HG03520 (cell line): ENCODE results near the gene UBE2J2.
A peak's percentile ranks its signal among the peaks of the same experiment; 100 is the strongest.
"Not testable (repeated sequence)": the region's sequence is repeated elsewhere in the genome, so short reads cannot be mapped to it uniquely, and the experiment has no call there.

Source experiments
- ATAC-seq: cut with Tn5 transposase; IDR thresholded peaks from one replicate; pipeline ENCODE4 v1.9.1; 2021; ENCODE audit warnings: mild to moderate bottlenecking, moderate library complexity; ENCODE audit not compliant: unreplicated experiment

The UBE2J2 gene

DNA sequence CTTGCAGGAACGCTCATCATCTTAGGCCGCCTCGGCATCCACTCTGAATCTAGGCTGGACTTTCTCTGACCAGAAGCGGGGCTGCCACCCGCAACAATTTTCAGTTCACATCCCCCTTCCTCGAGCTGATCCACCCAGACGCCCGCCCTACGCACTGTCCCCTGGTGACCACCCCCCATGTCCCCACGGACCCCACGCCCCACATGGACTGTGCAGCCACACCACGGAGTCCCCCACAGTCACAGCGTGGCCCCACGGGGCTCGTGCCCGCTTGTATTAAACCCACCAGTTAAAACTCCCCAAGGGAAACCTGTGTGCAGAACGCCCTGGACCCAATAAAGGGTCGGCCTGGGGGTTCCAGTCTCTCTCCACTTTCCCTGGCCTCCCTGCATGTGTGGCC is 14.1 kb downstream of the UBE2J2 start:
- ATAC-seq, result no peak

DNA sequence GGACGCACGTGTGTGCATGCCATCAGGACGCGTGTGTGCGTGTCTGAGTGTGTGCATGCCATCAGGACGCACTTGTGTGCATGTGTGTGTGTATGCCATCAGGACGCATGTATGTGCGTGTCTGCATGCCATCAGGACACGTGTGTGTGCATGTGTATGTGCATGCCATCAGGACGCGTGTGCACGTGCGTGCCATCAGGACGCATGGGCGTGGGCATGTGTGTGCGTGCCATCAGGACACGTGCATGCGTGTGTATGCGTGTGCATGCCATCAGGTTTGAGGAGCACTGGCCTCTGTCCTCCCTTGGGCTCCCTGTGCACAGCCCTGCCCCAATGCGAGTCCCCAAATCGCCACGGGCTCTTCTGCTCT is 14.6 kb downstream of the UBE2J2 start:
- no peak for ATAC-seq

GRCh38 chr1:1256956-1257871 is 16.4 kb downstream of the UBE2J2 start:
- no peak for ATAC-seq

DNA sequence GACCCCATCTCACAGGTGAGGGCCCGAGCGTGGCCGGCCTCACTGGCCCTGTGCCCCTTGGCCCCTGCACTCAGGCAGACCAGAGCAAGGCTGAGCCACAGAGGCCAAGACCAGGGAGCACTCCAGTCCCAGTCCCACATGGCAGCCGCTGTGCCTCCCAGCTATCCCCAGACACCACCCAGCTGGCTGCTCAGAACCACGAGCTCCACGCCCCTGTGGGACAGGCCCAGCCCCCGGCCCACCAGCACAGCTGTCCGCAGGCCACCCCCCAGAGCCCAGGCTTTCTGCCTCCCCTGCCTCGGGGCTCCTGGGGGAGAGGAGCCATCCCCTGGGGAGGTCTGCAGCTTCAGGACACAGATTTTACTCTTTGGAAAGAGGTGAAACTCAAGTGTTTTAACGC is 18.0 kb downstream of the UBE2J2 start:
- ATAC-seq, result no peak

DNA sequence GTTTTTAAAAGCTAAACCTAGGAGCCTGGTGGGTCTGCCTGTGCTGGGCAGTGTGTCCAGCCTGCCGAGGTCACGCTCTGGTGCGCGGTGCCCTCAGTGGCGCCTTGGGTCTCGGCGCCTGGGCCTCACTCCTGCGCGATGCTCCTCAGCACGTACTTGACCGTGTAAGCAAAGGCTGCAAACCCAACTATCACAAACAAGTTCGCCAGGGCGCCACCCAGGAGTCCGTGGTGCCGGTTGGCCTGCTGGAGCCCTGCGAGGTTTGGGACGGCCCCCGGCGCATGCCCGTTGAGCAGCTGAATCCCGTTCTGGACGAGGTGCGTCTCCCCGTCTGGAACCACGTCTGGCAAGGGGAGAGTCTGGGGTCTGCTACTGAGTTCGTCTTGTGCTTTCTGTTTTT is 18.6 kb downstream of the UBE2J2 start:
- ATAC-seq, result no peak

GRCh38 chr1:1254667-1254998 is 19.0 kb downstream of the UBE2J2 start:
- ATAC-seq, result no peak

DNA sequence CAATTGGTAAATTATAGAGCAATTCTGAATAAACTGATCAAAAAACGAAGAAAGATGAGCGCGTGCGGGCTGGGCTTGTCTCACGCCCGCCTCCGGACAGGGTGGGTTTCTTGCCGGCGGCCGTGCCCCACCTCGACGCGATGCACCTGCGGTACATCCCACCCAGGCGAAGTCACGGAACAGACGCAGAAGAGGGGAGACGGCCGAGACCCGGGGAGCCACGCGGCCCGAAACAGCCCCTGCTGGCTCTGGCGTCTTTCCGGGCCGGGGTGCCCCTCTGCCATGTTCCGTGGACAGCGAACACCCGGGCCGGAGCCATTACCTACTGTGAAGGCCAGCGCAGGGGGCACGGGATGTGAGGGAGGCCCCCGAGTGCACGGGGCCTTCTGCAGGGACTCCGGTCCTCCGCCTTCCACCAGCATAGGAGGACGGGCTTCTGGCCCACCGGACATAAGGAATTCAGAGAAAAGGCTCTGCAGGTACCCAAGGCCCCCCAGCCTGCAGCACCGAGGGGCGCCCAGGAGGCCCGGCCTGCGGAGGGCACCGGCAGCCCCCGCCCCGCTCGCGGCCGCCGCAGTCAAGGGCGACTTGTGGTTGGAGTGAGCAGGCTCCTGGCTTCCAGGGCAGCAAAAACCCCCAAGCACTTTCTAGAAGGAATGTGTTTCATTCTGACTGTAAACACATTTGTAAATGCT is 19.5 kb downstream of the UBE2J2 start:
- ATAC-seq, result no peak

GRCh38 chr1:1253314-1253713 is 20.3 kb downstream of the UBE2J2 start:
- ATAC-seq, result no peak

DNA sequence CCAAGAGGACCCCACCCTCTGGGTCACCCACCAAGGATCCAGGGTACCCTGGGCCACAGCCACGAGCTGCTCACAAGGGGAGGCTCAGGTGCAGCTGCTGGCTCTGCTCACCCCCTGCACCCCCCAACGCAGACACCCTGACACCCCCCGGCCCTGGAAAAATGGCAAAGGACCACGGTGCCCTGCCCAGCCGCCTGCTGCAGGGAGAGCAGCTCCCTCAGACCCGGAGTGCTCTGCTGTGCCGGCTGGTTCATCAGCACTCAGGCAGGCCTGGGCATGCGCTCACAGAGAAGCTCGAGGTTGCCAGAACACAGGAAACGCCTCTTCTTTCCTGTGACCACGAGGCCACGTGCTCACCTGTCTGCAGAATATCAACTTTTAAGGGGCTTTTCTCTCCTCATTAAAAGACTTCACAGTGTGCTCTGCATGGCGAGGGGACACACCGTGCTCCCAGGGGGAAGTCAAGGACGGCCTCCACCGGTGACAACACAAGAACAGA is 22.8 kb downstream of the UBE2J2 start:
- ATAC-seq, result peak; percentile 73

GRCh38 chr1:1248009-1248913 is 25.4 kb downstream of the UBE2J2 start:
- not testable (repeated sequence) for ATAC-seq

GRCh38 chr1:1247341-1247913 is 26.2 kb downstream of the UBE2J2 start:
- ATAC-seq, result no peak

- no peak for ATAC-seq
These were observed 26.9 kb downstream of the UBE2J2 start, which contains the start of gene C1QTNF12 for GRCh38 chr1:1246577-1247340. TSS of gene C1QTNF12 (minus strand) at chr1:1246722. CDS start at chr1:1246690, 32 bp downstream.

DNA sequence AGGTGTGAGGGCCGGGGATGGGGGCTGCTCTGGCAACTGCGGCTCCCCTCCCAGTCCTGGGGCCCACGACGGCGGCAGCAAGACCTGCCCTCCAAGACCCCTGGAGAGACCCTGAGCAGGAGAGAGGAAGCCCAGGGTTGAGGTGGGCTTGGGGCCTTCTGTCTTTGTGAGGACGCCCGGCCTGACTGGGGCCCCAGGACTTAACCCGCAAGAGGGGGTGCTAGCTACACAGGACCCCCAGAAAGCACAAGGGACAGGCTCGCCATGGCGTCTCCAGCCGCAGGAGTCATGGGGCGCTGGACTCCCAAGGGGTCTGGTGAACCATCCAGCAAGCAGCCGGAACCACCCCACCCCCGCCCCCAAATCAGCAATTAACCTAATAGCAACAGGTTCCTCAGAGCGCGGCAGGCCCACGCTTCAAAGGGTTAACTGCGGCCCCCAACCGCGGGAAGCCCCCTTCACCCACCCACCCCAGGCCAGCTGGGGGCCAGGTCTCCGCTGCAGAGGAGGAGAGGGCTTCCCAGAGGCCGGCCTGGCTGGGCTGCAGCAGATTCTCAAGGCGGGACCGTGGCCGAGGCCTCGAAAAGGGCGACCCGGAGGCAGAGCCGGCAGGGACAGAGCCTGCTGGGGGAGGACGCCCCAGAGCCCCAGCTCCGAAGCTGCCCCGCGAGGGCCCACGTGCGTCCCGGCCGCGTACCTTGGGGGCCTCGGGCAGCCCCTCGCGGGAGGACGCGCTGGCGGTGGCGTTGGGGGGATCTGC is 27.7 kb downstream of the UBE2J2 start:
- no peak for ATAC-seq

DNA sequence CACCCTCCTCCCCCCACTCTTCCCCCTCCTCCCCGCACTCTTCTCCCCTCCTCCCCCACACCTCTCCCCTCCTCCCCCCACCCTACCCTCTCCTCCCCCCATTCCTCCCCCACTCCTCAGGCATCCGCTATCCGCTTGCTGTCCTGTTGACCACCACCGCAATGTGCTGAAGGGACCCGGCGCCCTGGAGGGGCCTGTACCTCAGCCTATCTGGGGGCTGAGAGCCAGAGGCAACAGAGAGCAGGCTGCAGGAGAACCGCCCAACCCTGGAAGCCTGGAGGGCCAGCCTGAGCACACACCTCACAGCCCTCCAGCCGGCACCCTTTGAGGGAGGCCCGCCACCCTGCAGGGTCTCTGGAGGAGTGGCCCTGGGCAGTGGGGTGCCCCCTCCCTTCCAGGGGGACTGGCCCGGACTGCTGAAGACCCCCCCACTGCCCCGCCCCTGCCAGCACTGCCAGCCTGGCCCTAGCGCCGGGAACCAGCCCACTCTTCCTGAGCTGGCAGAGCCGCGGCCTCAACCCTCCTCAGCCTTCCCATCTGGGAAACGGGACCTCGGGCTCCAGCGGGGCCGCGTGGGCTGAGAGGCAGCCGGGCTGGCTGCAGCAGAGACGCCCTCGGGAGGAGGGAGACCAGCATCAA is 28.4 kb downstream of the UBE2J2 start:
- no peak for ATAC-seq

GRCh38 chr1:1244192-1244811 is 29.4 kb downstream of the UBE2J2 start:
- ATAC-seq, result no peak

- no peak for ATAC-seq
These were observed 29.9 kb downstream of the UBE2J2 start for GRCh38 chr1:1243807-1244191.

GRCh38 chr1:1243266-1243660 is 30.4 kb downstream of the UBE2J2 start:
- ATAC-seq, result no peak
